Endothelial cell of umbilical vein (primary cell): ENCODE measurements around the gene DMAC2L. TPM values are rescaled to one million over a fixed set of nuclear protein-coding genes. Genes with fewer than 3 reads are reported as not detected.

Source experiments
- BruUV-seq: library from RNA; stranded (reverse); fragments of 400-500 nt; replicated peaks from 2 replicates; lab custom pipeline; 2021; lab: Mats Ljungman, UMichigan
- CTCF ChIA-PET: fragments of 300-600, 350-600 bp; sonication (Branson Sonifier 250); formaldehyde crosslinking; loops from one replicate; lab custom pipeline; 2021; ENCODE audit warnings: antibody characterized with exemption, inconsistent platforms; lab: Charles Lee
- POLR2A ChIA-PET: fragments of 300-600, 350-600 bp; sonication (Branson Sonifier 250); formaldehyde crosslinking; loops from one replicate; lab custom pipeline; 2021; ENCODE audit warnings: antibody characterized with exemption, inconsistent platforms; lab: Charles Lee
- DNase-seq: peaks from one replicate; pipeline ENCODE4 v3.0.0-alpha.2; 2011; ENCODE audit warnings: low read depth, low spot score
- FAIRE-seq: peaks from 2 replicates; lab custom pipeline; 2011; peaks lifted over from hg19 to GRCh38; lab: Jason Lieb, UNC
- H2AFZ ChIP-seq: 2 replicates; pipeline ENCODE4 v1.6.0; 2012; ENCODE audit warnings: low read depth, low read length, control low read depth, inconsistent platforms
- H3K27ac ChIP-seq: 2 replicates; pipeline ENCODE4 v1.5.1; 2011; ENCODE audit warnings: low read depth, mild to moderate bottlenecking, control low read depth, low read length, moderate library complexity; ENCODE audit not compliant: insufficient read depth
- H3K27me3 ChIP-seq, 2 experiments: 2 replicates each; pipeline versions ENCODE4 v1.6.0 to v1.6.1; 2011; ENCODE audit warnings: low read length in 2 of 2, mixed read lengths in 1 of 2; ENCODE audit not compliant: control insufficient read depth in 2 of 2, insufficient read depth in 2 of 2
- H3K36me3 ChIP-seq, 2 experiments: 2 replicates in 1 of 2; 3 replicates in 1 of 2; pipeline ENCODE4 v1.5.1; 2011; ENCODE audit warnings: low read length in 2 of 2, mild to moderate bottlenecking in 1 of 2, moderate library complexity in 1 of 2; ENCODE audit not compliant: control insufficient read depth in 2 of 2, insufficient read depth in 2 of 2; ENCODE audit errors: extremely low read depth in 1 of 2
- H3K4me1 ChIP-seq: 3 replicates; pipeline ENCODE4 v1.5.1; 2011; ENCODE audit warnings: mild to moderate bottlenecking, low read length; ENCODE audit not compliant: control insufficient read depth, insufficient read depth; ENCODE audit errors: extremely low read depth
- H3K4me2 ChIP-seq: 2 replicates; pipeline ENCODE4 v1.6.1; 2011; ENCODE audit warnings: low read length, control low read depth, mixed read lengths; ENCODE audit not compliant: insufficient read depth
- H3K4me3 ChIP-seq, 3 experiments: fragments of 200-600 bp in 1 of 3; sonication (generic), shearing (Covaris generic) in 1 of 3; replicated peaks in 1 of 3; 2 replicates each; pipeline ENCODE4 v1.5.1; 2011 to 2016; ENCODE audit warnings: control low read depth in 3 of 3, low read length in 3 of 3, mild to moderate bottlenecking in 2 of 3, inconsistent platforms in 1 of 3, low read depth in 1 of 3, moderate library complexity in 1 of 3; ENCODE audit not compliant: insufficient read depth in 1 of 3
- H3K79me2 ChIP-seq: 2 replicates; pipeline ENCODE4 v1.6.0; 2012; ENCODE audit warnings: low read length, inconsistent platforms; ENCODE audit not compliant: control insufficient read depth, insufficient read depth
- H3K9ac ChIP-seq: replicated peaks from 2 replicates; pipeline ENCODE3; 2011; ENCODE audit warnings: low read length, control low read depth; ENCODE audit not compliant: insufficient read depth; ENCODE audit errors: extremely low read depth
- H3K9me1 ChIP-seq: replicated peaks from 3 replicates; pipeline ENCODE4 v1.6.0; 2011; ENCODE audit warnings: mild to moderate bottlenecking, low read length; ENCODE audit not compliant: control insufficient read depth, insufficient read depth; ENCODE audit errors: extremely low read depth
- H3K9me3 ChIP-seq: replicated peaks from 2 replicates; pipeline ENCODE4 v1.5.1; 2012; ENCODE audit warnings: low read length, inconsistent platforms; ENCODE audit not compliant: control insufficient read depth, insufficient read depth
- H4K20me1 ChIP-seq: replicated peaks from 2 replicates; pipeline ENCODE3; 2011; ENCODE audit warnings: mild to moderate bottlenecking, low read length; ENCODE audit not compliant: control insufficient read depth, insufficient read depth; ENCODE audit errors: extremely low read depth
- CTCF ChIP-seq, 2 donors: IDR thresholded peaks; 1 replicate in 1 of 2; 2 replicates in 1 of 2; pipeline ENCODE4 v1.5.1; 2011; ENCODE audit warnings: low read length in 2 of 2, mild to moderate bottlenecking in 2 of 2, moderate library complexity in 2 of 2, control low read depth in 1 of 2, inconsistent platforms in 1 of 2, low read depth in 1 of 2; ENCODE audit not compliant: insufficient read depth in 1 of 2; ENCODE audit errors: extremely low read depth in 1 of 2
- EZH2 ChIP-seq: IDR thresholded peaks from 2 replicates; pipeline ENCODE4 v1.6.1; 2012; ENCODE audit warnings: borderline replicate concordance, low read depth, mild to moderate bottlenecking, moderate library complexity, low read length, inconsistent platforms; ENCODE audit not compliant: severe bottlenecking
- FOS ChIP-seq: IDR thresholded peaks from 2 replicates; pipeline ENCODE4 v1.6.1; 2011; ENCODE audit warnings: mild to moderate bottlenecking, low read length, moderate library complexity, borderline replicate concordance; ENCODE audit not compliant: insufficient read depth
- GATA2 ChIP-seq: IDR thresholded peaks from 2 replicates; pipeline ENCODE4 v1.7.0; 2011; ENCODE audit warnings: low read depth, mild to moderate bottlenecking, moderate library complexity, mixed read lengths, low read length; ENCODE audit not compliant: insufficient read length, insufficient read depth
- JUN ChIP-seq: IDR thresholded peaks from 2 replicates; pipeline ENCODE4 v1.6.1; 2011; ENCODE audit warnings: borderline replicate concordance, low read depth; ENCODE audit not compliant: insufficient read length, insufficient read depth
- MAX ChIP-seq: IDR thresholded peaks from 2 replicates; pipeline ENCODE4 v1.6.1; 2011; ENCODE audit not compliant: insufficient read depth, insufficient read length
- MYC ChIP-seq: IDR thresholded peaks from one replicate; pipeline ENCODE4 v1.6.1; 2011; ENCODE audit warnings: mild to moderate bottlenecking, low read depth, low read length
- POLR2A ChIP-seq: IDR thresholded peaks from 2 replicates; pipeline ENCODE4 v1.6.1; 2012; ENCODE audit warnings: low read depth, mild to moderate bottlenecking, control low read depth, low read length
- POLR2AphosphoS5 ChIP-seq: IDR thresholded peaks from 2 replicates; pipeline ENCODE4 v1.6.1; 2012; ENCODE audit warnings: low read depth, mild to moderate bottlenecking, control low read depth, low read length, moderate library complexity; ENCODE audit not compliant: insufficient read depth
- dilution Hi-C: fragments of 300-500 bp; cut with MboI; formaldehyde crosslinking; loops from one replicate; pipeline ENCODE4 v1.15.0; 2019; ENCODE audit warnings: low sequenced_read_pairs; ENCODE audit not compliant: extremely low pct_ligation_motif_present
- intact Hi-C: fragments of 100-400 bp; cut with micrococcal nuclease; formaldehyde crosslinking; loops from one replicate; pipeline ENCODE4 v1.10.0; 2022
- polyA plus RNA-seq, 4 experiments: library from polyadenylated mRNA; depleted of rRNA in 3 of 4; stranded (reverse) in 3 of 4; unstranded in 1 of 4; fragments of >200 nt; gene quantifications; 2 replicates each; pipeline versions ENCODE4 v1.2.1 to v1.2.3, GENCODE V29; 2011 to 2012; ENCODE audit warnings: missing spikeins in 1 of 4
- total RNA-seq: library from RNA; stranded (reverse); gene quantifications from 2 replicates; pipeline ENCODE4 v1.2.3, GENCODE V29; 2021

DMAC2L gene
- total and polyA plus RNA-seq, 2 donors (not counting 3 experiments of a cell fraction or from before 2014, with no cell fraction given): 13.9 to 19.2 TPM

GRCh38 chr14:50308363-50308915, 3.7 kb upstream of the DMAC2L start:
- Histone ChIP-seq H3K27ac (no peak overlapping the region), H3K27me3 (no peaks in the 10 kb centered on the region), H3K4me3 (no peak overlapping the region), H3K36me3 (no peaks in the 10 kb centered on the region), H4K20me1 (no peaks in the 10 kb centered on the region), H3K4me2 (no peak overlapping the region), H3K4me1 (peaks cover 15% of the 10 kb centered on the region), H3K9me1 (no peaks in the 10 kb centered on the region), H3K9me3 (no peaks in the 10 kb centered on the region), H2AFZ (no peak overlapping the region), H3K79me2 (peaks cover 3% of the 10 kb centered on the region), H3K9ac (no peak overlapping the region)
- no TSS peak for BruUV-seq
- dilution Hi-C loops: no loop called here
- no peak for FAIRE-seq
- intact Hi-C loops: no loop called here
- no peak for DNase-seq
- ChIA-PET CTCF (interaction anchor here (1.3 kb wide), 1 partner anchor 13 kb away, joined by 6 read pairs; no protein-coding TSS in a partner anchor), POLR2A (interaction anchor here (0.7 kb wide), 1 partner anchor 562 kb away, joined by 3 read pairs; no protein-coding TSS in a partner anchor)
- TF ChIP-seq FOS (no peak), POLR2AphosphoS5 (no peak), GATA2 (no peak), CTCF (IDR thresholded peaks at IDR 0.05; ENCODE audit: extremely low read depth in 1 of 2, insufficient read depth in 1 of 2, low read depth in 1 of 2, low read length in 2 of 2) (no peak), MYC (no peak), JUN (no peak), MAX (no peak), EZH2 (no peak), POLR2A (no peak)
